Erythroblast (primary cell): Measurements from ENCODE around the gene GDPD2.

Source experiments
- DNase-seq, 2 experiments: peaks; one replicate each; lab custom pipeline; 2025; lab: John Stamatoyannopoulos, UW
- GATA1 ChIP-seq: IDR thresholded peaks from 2 replicates; pipeline ENCODE4 v1.6.1; 2011; ENCODE audit warnings: low read depth, mild to moderate bottlenecking, control low read depth, low read length, moderate library complexity
- POLR2A ChIP-seq: IDR thresholded peaks from 2 replicates; pipeline ENCODE4 v1.6.1; 2011; ENCODE audit warnings: mild to moderate bottlenecking, low read length

Gene GDPD2

GRCh38 chrX:70476166-70476933 lies 53.2 kb downstream of the GDPD2 start:
- no peak for TF ChIP-seq POLR2A
- TF ChIP-seq GATA1 = no peak
- DNase-seq = no peak

- no peak for DNase-seq
- TF ChIP-seq GATA1 (no peak), POLR2A (no peak)
Measured at GRCh38 chrX:70476934-70477733, 54.0 kb downstream of the GDPD2 start.

DNA sequence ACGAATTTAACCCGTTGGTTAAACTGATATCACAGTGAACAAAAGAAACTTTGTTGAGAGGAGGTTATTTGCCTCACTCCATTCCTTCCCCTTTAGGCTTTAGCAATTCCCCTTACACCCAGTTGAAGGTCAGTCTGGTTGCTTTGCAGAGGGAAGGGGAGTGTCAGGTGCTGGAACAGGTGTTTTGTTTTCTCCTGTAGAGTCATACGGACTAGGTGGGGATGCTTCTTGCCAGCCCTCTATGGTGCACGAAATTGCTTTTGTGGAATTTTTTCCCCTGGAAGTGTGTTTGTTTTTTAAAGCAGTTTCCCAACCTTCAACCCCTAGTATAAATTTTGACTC lies 54.6 kb downstream of the GDPD2 start:
- no peak for DNase-seq
- TF ChIP-seq GATA1 = no peak
- no peak for TF ChIP-seq POLR2A

GRCh38 chrX:70478526-70479245 lies 55.6 kb downstream of the GDPD2 start:
- no peak for DNase-seq

DNA sequence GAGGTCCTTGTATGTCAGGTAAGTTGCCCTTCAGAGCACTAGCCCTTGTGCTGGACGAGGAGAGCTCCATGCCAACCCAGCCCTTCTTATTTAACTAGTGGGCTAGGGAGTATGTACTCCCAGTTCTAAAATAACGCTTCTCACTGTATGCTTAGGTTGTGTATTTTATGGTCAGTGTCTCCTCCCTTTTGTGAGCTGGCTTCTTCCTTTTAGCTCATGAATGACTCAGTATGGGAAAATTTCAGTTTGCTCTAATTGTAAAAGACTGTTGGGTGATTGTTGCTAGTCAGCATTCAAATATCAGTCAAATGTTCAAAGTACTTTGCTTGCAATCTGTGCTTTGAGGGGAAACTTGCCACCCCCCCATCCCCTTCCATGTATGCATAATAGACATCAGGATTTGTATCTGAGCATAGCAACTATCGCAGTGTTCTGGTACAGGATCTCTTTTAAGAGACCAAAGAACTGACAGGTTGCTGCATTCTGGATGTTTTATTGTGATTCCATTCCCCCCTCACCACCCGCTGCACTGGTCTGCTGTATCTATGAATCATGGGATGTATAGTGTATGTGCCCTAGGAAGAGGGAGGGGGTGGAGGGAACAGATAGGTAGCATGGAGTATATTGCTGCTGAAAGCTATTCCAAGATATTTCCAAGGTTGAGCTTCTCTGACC lies 56.3 kb downstream of the GDPD2 start:
- no peak for DNase-seq
- no peak for TF ChIP-seq GATA1
- TF ChIP-seq POLR2A = no peak

More at GRCh38 chrX:70478526-70479245, 55.6 kb downstream of the GDPD2 start:
- TF ChIP-seq POLR2A = no peak
- no peak for TF ChIP-seq GATA1

DNA sequence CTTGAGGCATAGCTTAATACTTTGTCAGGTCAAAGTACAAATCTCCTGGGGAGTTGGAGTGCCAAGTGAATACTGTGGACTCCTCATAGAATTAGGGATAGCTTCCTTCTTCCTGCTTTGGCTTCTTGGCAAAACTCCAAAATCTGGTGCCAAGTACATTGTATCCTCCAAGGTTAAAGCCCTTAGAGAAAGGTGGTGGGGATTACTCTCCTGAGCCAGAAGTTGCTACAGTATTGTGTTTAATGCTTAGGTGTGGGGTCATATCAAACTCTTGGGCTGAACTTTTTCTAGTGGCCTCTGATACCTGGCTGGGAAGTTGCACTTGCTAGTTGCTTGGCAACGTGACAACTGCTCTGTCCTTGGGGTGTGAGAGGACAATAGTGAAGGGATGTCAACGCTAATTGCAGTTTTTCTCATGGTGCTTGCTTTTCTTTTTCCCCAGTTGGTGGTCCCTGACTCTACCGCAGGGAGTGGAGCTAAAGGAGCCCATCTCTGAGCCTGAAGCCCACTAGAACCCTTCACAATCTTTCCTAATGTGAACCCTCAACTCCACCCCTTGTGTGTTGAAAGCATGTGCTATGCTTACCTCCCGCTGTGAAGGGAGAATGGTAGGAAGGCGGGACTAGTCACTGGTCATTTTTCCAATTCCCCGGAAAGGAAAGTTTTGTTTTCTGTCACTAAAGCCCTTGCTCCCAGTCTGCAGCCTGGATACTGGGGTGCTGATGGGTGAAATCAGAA lies 57.0 kb downstream of the GDPD2 start:
- TF ChIP-seq POLR2A (no peak), GATA1 (no peak)
- DNase-seq = no peak

DNA sequence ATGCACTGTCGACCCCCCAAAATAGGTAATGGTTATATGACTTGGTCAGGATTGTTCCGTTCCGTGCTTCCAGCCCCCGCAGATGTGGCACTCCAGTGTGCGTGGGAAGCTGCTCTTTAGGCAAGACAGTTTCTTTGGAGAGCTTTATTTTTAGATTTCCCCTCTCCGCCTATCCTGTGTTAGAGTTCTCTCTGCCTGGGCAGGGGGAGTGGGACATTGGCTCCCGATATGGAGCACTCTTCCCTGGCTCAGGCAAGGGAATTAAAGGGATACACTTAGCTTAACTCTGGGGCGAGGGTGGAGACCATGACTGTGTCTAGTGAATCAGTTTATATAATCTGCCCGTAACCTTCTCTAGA lies 57.5 kb downstream of the GDPD2 start:
- DNase-seq = no peak

DNA sequence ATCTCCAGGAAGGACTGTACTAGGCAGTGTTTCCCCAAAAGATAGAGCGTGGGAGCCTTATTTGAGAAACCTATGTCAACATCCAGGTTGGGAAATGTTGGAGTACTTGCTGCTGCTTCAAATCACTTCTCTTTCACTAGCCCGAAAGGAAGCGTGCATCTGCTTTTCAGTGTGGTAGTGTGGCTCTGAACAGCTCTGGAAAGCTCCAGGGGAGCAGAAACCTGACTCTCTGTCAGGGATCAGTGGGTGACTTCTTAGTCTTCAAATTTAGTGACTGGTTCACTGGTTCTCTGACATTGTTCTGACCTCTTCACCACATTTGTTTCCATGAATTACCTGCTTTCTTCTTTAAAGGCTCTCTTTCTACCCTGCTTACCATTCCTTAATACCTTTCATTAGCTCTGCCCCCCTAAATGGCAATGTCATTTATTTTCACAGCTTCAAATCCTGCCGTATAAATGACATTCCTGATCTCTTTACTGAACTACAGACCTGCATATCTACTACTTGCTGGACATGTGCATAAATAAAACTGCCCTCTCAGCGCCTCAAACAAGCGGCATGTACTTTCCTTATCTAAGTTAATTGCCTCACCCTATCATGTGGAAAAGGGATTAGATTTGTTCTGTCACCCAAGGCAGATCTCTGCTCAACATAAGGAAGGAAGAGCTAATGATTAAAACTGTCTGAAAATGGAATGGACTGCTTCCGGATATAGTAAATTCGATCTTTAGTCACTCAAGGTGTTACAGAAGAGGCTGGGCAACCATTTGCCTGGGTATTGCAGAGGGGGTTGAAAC lies 58.6 kb downstream of the GDPD2 start:
- no peak for DNase-seq
- no peak for TF ChIP-seq POLR2A
- no peak for TF ChIP-seq GATA1

More for the DNA sequence above, 57.5 kb downstream of the GDPD2 start:
- TF ChIP-seq GATA1 (no peak), POLR2A (no peak)

- no peak for DNase-seq
- TF ChIP-seq POLR2A = no peak
- TF ChIP-seq GATA1 = no peak
Measured at GRCh38 chrX:70482300-70482699, 59.2 kb downstream of the GDPD2 start.
